ENCODE measurements around the gene POGK.

DNA sequence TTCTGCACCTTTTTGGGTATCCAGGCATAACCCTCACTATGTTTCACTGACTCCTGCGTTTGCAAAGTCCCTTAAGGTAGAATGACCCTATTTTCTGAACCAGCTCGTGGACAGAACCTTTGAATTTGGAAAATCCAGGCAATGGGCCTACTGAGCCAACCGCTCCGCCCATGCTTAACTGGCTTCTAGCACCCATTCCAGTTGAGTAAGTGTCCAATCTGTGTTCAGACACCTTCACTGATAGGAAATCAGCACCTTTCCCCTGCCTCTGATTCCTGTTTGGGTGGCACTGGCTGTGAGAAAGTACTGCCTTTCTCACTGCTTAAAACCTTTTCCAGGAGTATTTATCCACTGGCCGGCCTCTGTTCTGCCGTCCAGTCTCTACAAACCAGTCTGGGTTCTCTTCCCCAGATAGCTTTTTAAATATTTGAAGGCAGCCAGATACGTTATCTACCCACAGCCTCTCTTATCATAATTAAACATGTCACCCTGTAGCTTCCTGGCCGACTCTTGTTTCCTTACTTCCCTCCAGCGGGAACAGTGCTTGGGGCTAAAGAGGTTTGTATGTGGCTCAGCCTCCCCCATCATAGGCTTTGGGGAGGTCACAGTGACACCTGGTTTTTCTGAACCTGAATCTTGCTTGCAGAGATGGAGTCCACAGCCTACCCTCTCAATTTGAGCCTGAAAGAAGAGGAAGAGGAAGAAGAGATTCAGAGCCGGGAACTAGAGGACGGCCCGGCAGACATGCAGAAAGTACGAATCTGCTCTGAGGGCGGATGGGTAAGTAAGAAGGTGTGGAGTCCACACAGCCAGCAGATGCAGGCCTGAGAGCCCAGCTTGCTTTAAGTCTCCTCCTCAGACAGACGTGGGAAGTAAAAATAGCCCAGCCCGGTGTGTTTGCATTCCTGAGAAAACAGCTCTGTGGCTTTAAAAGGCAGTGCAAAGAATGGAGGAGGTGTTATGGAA, 1.3 kb downstream of the POGK start:
- TF ChIP-seq CTCF (IDR thresholded peaks at IDR 0.05; ENCODE audit: borderline replicate concordance, extremely low read depth, low read length, poor library complexity, severe bottlenecking): no peak
- TF ChIP-seq EZH2 (IDR thresholded peaks at IDR 0.05; ENCODE audit: borderline replicate concordance, low read depth, low read length, severe bottlenecking): no peak

All from DND-41 (cell line).